HG03097 (cell line): ENCODE measurements around the gene CREB3.

Experiments used
- ATAC-seq: cut with Tn5 transposase; IDR thresholded peaks from one replicate; pipeline ENCODE4 v1.9.1; 2021; ENCODE audit not compliant: unreplicated experiment, low FRiP score

CREB3 gene

DNA sequence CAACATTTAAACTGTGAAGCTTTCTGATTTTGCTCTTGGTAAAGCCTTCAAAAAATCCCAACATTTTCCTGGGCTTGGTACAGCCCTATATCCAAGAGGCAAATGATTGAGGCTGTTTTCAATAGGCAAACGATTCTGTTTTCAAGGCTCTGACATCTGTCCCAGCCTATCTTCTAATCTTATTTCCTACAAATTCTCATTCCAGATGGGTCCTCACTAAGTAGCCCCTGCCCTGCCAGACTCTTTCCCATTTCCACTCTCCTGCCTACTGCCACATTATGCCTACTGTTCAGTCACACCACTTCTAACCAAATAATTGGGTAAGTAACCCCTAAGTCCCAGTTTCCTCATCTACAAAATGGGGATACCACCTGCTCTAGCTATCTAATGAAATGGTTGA lies 13.1 kb downstream of the CREB3 start:
- ATAC-seq: no peak

DNA sequence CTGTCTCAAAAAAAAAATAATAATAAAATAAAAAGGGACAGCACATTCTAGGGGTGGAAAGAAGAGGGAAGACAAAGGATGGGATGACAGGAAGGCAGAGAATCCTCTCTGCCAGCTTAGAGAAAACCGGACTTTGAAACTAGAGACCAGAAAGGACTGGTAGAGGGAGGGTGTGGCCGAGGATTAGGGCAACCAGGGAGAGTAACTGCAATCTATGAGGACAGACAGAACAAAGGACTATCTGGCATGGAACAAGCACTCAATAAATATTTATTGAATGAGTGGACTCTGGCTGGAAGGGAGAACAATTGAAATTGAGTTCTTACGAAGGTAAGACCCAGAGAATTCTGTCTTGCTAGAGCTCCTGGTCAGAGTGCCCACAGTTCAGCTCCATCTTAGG lies 14.1 kb downstream of the CREB3 start:
- no peak for ATAC-seq

DNA sequence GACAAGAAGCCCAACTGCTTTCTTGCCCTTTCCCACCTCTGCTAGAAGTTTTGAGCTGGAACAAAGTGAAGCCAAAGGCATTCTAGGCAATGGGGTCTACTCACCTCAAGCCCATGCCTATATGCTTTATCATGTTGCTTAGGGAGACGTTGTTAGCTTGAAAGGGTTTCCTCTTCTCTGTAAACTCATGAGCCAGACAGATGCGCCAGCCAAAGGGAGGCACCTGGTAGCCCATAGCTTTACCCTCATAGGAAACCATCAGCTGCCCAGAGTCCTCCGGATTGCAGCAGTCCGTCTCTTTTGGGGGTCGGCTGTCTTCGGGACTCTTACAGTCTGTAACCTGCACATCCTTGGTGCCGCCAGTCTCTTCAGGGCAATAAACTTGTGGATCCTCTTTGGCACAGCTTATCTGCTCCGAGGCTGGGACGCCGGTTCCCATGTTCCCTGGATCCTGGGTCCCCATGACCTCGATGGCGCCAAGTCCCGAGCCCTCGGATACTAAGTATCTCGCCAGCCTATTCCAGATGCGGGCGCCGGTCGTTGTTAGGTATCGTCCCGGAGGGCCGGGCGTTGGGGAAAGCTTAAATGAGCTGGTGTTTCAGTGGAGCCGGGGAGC lies 15.9 kb downstream of the CREB3 start:
- ATAC-seq: peak; percentile 2

DNA sequence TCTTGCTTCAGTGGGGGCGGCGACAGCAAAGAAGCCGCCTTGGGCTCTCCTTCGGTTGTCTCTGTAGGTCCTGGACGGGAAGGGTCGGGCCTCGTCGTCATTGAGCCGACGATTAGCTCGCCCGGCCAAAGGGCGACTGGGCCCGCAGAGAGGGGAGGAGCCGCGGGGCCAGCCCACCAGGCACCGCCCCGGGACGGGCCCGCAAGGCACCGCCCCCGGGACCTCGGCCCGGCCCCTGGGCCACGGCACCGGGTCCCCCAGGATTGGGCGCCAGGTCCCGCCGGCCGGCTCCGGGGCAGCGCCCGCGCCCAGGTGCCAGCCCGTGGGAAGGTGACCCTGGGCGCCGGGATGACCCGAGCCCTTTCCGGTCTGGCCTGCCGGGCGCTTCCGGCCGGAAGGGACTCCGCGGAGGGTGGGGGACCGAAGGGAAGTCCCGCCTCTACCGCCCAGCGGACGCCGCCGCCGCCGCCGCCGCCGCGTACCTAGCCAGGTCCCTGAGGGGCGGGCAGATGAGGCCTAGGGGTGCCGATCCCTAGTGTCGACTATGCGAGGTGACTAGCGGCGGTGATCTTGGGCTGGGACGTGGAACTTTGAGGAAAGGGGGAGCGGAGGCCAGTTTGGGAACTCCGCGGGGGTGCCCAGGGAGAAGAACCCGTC lies 16.5 kb downstream of the CREB3 start, which contains the start of the genes GBA2 and RGP1:
GBA2 (minus strand) TSS at position 371 of the 657 bp plus-strand sequence. CDS start 524 bp downstream, outside the sequence.
RGP1 (plus strand) TSS at position 430 of the 657 bp plus-strand sequence. CDS start 469 bp downstream, outside the sequence.
- peak; percentile 49 for ATAC-seq

DNA sequence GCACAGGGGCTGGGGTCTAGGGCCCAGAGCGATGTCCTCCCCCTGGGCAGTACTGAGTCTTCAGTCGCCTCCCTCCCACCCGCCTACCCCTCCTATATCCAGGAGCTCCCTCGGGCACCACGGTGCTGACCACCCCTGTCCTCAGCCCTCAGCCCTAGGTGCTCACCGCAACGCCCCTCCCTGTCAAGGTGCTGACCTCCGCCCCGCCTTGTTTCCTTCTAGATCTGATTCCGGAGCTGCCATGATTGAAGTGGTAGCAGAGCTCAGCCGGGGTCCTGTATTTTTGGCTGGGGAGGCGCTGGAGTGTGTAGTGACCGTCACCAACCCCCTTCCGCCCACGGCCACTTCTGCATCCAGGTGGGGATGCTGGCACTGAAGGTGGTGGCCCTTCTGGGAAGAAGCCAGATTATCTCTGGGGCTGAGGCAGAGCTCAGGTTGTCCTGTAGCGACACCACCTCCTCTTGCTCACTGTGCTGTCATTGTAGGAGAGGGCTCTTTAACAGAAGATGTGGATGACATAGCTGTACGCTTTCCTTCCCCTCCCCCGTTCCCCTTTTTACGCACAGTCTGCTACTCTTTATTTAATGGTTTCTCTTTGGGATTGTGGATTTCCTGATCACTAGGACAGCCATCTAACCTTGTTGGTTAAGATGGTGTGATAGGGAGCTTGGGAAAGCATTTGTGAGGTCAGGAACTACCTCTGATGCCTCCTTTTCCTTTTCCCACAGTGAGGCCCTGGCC lies 17.2 kb downstream of the CREB3 start:
- ATAC-seq: peak; percentile 18

DNA sequence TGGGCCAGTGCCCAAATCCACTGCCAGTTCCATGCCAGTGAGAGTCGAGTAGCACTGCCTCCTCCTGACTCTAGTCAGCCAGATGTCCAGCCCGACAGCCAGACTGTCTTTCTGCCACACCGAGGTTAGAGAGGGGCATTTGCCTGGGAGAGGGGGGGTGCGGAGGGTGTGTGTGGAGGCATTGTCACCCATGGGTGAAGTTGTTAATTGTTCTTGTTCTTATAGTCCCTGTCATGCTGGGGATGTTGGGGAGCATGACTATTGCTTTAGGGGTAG lies 17.7 kb downstream of the CREB3 start:
- no peak for ATAC-seq

DNA sequence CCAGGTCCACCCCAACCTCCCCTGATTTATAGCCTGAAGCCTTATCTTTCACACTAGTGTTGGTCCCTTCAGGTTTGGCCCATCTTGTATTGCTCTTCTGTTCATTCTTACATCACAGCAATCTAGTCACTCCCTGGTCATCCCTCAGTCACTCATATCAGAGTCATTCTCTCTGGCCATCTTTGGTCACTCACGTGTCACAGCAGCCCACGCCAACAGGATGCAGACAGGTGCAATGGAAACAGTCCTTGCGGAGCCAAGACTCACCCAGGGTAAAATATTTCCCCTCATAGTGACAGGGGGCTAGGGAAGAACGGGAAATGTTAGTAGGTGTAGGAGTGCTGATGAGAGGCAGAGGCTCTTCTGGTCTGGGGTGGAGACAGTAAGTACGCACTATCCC lies 21.0 kb downstream of the CREB3 start:
- ATAC-seq: no peak

DNA sequence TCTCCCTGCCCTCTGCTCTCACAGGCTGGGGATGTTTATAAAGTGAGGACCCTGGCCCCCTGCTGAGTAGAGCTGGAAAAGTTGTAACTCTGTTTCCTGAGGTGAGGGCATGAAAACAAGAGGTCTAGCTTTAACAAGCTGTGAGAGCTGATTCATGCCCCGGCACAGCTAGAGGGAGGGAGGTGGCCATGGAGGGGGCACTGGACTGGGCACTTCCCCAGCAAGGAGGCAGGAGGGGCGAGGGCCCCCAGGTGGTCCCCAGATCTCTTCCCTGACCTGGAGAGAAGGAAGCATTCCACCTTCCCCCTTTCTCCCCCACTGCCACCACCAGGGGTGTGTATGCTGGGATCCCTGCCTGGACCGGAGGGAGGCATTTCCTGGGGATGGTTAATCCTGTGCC lies 21.8 kb downstream of the CREB3 start, which contains the start of gene MSMP:
MSMP (minus strand) TSS at position 13 of the 400 bp plus-strand sequence. CDS start 147 bp downstream, outside the sequence.
- ATAC-seq: no peak

DNA sequence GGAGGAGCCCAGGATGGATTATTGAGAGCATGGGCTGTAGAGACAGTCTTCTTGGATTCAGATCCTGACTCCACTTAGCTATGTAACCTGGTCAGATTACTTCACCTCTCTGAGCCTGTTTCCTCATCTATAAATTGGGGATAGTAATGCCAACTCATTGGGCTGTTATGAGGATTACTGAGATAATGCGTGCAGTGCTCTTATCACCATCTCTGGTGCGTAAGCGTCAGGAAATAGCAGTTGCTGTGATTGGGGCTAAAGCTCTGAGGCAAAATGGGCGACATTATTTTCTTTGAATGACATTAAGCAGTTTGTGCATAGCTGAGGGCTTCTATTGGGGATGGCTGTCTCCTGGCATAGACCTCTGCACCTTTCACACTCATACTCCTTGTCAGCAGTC lies 22.6 kb downstream of the CREB3 start:
- ATAC-seq: no peak

DNA sequence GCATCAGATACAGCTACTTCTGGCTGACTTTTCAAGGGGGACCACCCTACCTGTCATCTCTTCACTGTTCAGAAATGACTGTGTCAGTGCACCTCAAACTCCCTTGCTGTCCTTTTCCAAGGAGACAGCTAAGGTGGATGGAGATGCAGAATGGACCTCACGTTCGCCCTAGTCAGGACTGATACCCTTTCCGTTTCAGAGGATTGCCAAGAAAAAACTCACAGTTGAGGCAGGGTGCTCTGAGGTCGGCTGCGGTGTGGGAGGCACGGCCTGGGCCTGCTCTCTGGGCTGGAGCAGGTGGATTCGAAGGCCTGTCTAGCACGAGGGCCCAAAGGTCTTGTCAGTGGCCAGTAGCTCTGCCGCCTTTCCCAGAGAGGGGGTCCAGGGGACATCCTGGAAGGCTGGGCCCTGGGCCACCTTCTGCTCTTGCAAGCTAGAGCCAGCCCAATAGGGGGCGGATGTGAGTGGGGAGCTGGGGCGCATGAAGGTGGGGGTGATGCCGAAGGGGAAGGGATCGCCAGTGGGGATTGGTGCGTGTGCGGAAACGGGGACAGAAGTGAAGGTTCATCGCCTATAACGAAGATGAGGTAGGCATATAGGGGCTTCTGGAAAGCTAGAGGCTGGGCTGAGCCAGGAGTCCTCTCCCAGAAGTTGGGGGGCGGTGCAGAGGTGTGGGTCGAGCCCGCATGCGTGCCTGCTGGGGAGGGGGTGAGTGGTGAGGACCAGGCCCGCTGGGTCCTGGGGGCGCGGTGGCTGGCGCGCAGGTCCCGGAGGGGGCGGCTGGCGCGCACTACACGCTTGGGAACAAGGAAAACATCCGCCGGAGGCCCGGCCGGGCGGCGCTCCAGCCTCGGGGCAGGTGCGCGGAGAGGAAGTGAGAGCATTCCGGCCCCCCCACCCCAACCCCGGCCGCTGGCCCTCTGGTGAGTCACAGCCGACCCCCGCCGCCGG lies 24.1 kb downstream of the CREB3 start:
- ATAC-seq: peak; percentile 55

DNA sequence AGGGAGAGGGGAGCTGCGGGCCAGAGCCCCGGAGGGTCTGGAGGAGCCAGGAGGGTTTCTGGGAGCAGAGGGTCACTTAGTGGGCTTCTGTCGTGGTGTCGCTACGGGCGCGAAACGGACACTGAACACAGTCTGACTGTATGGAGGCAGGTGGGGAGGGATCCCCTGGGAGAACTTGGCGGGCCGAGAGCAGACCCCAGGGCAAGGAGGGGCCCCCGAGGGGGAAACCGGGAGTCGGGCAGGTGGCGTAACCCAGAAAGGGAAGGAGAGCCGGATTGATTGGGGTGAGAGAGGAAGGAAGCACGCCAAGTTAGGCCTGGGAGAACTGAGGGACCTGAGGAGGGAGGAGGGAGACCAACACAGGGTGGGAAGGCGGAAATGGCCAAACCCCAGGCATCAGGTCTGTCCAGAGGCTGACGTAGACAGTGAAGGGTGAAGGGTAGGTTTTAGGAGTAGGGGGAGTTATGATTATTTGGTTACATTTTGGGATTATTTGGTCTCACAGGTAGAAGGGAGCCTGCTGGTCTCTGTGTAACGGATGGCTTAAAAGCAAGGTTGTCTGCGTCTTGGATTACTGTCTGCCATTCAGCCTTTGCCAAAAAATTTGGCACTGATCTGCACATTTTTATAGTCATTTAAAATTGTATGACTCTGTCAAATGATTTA lies 24.9 kb downstream of the CREB3 start:
- ATAC-seq: peak; percentile 39

DNA sequence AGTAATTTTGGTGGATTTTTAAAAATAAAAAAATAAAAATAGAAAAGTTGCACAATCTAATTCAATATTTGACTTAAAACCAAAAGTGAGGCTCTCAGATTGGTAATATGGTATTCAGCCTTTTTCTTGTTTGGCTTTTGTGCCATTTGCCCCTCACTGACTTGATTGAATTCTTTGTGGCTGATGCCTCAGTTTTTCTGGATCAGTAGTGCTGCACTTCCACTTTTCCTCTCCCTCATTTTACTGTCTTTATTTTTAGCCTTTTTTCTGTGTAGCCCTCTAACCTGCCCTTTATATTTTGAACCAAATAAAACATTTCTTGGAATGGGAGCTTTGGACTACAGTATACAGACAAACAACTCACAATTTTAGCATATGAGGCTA lies 25.4 kb downstream of the CREB3 start:
- ATAC-seq: no peak

DNA sequence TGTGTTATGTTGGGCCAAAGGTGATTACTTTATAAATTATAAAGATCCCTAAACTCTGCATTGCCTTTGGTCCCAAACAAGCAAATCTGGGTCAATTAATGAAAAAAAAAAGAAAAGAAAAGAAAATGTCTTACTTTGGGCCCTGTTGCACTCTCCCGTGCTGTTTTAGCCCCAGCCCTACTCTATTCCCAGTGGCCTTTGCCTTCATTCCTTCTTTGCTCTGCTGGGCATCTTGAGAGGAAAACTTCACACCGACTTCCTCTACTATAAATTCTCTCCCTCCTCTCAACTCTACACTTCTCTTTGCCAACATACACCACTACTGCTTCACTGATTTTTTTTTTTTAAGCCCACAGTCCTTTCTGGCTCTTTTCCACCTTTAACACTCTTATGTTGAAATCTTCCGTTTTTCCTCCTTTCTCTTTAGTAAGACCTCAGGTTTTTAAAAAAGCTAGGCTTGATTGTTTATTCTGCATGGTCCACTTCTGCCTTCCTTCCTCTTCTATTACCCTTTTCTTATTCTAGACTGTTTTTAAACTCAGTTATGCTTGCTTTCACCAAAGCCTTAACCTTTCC lies 26.1 kb downstream of the CREB3 start:
- no peak for ATAC-seq

DNA sequence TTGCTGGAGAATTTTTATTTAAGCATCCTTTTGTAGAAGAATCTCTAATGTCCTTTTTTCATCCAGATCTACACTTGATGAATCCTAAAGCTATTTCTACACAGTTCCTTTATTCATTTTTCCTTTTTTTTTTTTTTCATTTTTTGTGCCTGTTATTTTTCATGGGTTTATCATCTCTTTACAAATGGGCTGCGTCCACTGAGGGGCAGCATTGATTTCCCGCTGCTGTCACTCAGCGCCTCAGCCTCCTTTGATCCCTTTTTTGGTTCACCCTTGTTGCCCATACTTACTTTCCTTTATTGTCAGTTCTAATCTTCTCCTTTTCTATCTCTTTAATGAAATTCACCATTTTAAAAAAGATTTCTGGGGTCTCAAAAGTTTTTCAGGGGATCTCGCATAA lies 27.3 kb downstream of the CREB3 start:
- ATAC-seq: no peak

DNA sequence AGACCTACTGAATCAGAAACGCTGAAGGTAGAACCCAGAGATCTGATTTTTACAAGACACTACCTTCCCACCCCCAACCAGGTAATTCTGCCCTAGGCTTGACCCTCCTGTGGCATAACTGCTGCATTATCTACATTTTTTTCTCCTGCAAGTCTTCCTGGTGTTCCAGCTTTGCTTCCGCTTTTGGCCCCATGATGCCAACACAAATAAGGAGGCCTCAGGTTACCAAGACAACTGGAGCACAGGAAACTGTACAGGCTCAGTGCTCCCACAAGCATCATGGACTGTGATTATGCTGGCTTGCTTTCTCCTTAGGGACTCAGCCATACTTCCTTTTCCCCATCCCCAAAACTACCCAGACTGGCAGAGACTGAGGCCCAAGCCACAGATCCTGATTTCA lies 28.2 kb downstream of the CREB3 start:
- ATAC-seq: no peak

DNA sequence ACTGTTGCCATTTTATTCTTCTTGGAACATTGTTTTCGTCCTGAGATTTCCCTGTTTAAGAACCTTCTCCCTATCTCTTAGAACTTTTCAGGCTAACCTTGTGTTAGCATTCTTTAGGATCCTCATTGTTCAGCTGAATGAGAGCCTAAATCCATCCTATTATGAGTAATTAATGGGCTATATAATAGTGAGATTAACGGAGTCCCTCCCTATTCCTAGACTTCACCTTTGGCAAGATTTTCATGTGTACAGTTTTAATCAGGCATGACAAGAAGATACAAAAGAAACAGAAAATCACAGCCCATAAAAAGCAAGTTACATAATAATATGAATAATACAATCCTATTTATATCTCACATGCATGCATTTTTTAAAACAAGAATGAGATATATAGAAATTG lies 30.7 kb downstream of the CREB3 start:
- no peak for ATAC-seq

DNA sequence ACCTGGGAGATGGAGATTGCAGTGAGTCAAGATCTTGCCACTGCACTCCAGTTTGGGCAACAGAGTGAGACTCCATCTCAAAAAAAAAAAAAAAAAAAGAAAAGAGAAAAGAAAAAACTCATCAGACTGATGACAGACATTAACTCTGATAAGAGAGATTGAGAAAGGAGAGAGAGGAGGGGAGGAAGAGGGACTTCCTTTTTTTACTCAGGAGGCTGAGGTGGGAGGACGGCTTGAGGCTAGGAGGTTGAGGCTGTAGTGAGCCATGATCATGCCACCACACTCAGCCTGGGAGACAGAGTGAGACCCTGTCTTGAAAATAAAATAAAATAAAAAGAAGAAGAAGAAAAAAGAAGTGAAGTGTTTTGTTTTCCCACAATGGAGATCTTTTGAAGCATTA lies 31.3 kb downstream of the CREB3 start:
- no peak for ATAC-seq

DNA sequence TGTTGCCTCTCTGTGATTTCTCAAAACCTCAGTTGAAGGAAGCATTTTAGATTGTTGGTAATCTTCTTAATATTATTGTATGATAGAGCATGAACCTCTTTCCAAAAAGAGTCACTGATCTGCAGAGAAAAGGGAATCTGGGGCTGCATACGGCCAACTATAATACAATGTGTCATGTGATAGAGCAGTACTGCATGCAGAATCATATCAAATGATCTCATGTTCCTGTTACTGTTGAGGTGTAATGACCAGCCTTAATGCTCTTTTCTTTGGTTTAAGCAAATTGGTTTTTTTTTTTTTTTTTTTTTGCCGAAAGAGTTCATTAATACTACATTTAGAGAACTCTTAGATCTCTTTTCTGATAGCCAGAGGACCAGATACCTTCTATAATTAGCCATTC lies 34.5 kb downstream of the CREB3 start:
- no peak for ATAC-seq

DNA sequence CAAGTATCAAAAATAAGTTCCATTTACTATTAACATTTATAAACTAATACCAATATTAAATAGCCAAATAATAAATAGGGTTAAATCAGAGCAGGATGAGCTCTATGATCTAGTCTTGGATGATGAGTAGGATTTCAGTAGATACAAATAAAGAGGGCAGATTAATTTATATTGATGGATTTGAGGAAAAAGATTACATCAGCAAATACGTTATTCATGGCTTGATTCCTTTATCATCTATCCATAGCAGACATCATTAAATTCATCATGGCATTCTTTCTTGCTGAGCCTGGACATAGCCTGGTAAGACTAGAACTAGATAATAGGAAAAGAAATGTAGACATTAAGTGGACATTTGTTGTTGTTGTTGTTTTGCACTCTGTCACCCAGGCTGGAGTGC lies 35.0 kb downstream of the CREB3 start:
- no peak for ATAC-seq

DNA sequence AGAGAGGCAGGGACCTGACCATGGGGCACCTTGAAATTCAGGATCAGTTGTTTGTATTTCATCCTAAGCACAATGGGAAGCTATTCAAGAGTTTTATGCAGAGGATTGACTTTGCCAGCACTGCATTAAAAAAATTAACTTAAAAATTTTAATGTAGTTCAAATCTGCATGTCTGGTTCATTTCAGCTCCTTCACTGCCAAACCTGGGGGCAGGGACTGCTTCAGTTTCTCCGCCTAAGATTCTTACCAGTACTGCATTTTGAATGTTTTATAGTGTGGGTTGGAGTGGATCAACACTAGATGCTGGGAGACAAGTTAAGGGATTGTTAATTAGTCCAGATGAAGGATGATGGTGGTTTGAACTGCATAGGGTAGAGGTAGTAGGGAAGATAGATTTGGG lies 37.3 kb downstream of the CREB3 start:
- no peak for ATAC-seq
